Fibroblast of skin of right quadriceps (primary cell): ENCODE data around the gene ADAMTS16.

Experiments used
- DNase-seq: peaks from one replicate; pipeline ENCODE4 v3.0.0-alpha.2; 2013

ADAMTS16 gene

DNA sequence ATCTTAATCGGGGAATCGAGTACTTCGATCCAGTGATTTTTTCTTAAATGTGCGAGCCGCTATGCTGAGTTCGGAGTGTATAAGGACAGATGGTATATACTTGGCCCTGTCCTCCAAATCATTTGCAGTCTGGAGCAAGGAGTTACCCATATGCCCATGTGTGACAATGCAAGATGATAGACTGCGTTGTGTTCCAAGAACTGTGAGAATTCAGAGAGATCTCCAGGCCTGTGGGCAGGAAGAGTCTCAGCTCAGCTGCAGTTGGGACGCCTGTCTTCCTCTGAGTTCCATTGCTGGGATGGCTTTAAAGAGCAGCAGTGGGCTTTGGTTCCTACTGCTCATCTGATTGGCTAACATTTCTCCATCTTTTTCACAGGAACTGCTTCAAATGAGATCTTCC is 106.6 kb downstream of the ADAMTS16 start:
- DNase-seq, result no peak

DNA sequence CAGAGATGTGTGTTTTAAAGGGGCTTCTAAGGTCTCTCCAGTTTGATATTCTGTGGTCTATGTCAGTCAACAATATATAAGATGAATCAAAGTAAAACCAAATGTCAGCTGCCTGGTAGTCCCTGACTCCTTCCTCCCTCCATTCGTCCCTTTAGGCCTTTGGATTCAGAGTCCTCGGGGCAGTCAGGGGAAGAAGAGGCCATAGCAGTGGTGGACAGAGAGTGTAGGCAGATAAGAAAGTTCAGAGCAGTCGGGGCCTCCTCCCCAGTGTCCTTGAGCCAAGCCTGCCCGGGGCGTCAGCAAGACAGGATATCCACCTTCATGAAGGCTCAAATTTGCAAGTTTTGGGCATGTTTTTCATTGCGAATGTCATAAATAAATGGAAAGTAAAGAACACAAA is 110.6 kb downstream of the ADAMTS16 start:
- no peak for DNase-seq

DNA sequence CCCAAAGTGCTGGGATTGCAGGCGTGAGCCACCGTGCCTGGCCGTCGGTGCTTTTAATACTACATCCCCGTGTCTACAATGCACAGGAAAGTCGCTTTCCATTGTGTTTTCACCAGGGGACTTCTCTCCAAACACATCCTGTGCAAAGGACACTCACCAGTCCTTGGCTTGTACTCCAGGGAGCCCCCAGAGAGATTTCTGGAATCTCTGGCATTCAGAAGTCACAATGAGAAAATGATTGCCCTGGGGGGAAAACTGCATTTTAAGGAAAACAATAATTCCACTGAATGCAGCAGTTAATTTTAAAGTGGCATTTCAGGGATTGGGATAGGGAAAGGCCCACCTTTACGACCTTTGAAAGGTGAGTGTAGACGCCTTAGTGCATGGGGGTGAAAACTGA is 112.0 kb downstream of the ADAMTS16 start:
- DNase-seq, result no peak

DNA sequence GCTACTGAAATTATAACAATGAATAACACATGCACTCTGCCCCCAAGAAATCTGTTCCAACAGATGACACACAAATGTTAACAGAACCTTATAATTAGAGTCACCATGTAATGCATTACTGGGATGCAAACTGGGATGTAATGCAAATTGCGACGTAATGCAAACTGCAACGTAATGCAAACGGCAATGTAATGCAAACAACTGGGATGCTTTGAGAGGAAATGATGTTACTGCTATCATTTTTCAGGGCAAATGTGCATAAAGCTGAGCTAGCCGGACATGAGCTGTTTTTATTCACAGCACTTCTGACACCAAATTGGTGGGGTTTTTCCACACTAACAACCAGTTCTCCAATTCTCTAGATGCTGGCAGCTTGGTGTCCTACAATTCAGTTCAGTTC is 117.2 kb downstream of the ADAMTS16 start:
- DNase-seq, result no peak

DNA sequence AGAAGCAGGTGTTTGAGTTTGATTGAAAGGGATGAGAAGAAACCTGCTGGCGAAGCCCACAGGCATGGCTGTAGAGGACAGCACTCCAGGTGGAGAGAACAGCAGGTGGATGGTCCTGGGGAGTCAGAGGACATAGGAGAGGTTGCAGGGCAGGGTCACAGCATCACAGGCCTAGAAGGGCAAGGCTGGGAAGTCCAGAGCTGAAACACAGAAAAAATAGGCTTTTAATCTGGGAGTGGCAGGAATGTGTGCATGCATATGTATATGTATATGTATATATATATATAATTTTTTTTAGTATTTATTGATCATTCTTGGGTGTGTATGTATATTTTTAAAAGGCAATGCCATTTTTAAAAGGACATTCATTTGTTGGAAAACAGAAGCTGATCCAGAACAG is 118.4 kb downstream of the ADAMTS16 start:
- DNase-seq, result no peak

DNA sequence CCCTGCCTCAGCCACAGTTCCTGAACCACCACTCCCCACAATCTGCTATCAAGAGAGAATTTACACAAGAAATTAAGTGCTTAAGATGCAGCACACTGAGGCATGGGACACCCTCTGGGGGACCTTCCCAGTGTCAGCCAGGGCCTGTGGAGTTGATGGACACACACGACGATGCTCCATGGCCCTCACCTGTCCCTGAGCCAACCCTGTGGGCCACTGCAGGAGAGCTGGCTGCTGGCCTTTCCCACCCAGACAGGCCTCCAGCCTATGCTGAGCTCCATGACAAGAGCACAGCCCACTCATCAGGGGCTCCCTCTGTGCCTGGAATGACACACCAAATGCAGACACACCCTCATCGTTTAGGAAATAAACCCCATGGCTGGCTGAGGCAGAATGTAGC is 124.6 kb downstream of the ADAMTS16 start:
- DNase-seq, result no peak

DNA sequence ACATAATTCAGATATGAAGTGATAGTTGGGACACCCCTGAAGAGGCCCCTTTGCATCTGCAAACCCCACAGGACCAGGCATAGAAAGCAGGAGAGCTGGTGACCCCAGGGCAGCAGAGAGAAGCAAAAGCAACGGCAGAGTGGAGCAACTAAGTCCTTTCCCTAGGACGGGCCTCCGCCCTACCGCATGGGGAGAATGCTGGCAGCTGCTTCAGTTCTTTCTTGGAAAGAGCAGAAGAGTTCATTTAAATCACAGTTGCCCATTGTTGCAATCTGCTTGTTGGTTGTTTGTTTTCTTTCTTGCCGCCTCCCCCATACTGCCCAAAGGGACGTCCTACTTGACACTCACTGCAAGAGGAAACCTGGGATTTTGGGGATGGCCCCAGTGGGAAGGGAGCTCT is 126.2 kb downstream of the ADAMTS16 start:
- DNase-seq, result no peak

DNA sequence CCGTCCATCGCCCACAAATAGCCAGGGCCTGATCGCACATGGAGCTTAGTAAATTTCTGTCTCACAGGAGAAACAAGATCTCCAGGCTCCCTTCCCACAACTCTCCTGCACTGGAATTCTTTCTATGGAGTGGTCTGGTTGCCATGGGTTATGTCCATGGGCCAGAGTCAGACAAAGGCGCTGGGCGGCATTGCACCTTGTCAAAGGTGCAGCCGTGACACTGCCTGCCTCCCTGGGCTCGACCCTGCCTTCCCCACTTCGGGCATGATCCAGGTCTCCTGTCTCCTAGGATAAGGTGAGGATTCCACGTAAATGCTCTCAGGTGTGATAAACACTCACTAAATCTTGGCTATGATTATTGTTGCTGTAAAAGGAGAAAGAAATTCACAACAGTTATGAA is 130.0 kb downstream of the ADAMTS16 start:
- no peak for DNase-seq

DNA sequence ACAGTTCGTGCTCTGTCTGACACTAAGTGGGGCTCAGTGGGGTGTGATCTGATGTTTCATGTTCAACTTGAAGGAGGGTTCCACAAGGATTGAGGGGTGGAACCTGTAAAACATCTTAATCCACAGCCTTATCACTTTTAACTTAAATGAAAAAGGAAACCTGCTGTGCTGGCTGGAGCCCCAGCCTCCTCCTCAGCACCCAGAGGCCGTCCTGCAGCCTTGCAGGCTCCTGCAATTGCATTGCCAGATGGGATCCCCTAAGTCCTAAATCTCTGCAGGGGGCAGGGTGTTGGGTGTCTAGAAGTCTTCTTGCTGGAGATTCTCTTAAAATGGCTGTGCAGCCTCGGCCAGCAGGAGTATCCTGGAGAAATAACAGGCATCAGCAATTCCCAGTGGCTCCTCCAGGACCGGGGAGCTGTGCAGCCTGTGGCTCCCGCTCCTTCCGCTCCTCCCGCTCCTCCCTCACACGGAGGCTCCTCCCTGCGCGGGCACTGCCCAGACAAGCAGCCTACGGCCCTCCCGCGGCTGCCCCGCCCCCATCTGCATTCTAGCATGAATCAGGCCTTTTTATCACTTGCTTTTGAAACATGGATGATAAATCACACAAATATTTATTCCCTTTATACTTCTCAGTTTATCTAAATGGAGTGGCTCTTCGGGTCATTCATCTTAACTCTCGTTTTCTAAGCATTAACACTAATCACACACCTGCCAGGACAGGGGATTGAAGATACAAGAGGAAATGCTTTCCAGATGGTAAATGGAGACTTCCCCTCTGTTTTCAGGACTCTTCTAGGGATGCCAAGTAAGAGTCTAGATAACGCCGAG is 131.0 kb downstream of the ADAMTS16 start:
- peak; percentile 85 for DNase-seq

DNA sequence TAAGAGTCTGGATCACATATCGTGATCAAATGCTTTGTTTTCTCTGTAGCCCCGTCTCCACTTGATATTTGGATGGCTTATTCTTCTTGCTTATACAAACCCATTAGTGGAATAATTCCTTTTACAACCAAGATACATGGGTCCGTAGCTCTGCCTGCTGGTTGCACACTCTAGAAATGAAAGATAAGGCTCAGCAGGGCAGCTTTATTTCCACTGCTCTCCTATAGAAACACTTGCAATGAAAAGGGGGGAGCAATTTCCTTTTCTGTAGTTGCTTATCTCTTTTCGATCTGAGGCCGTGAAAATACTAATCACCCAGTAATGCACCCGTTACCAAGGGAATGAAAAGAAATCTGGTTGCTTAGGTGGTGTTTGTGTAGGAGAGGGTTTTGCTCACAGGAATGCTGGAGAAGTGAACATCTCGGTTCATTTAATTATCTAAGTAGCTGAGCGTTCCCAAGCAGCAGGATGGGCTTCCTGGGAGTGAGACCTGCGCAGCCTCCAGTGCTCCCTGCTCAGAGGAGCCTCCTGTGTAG is 131.7 kb downstream of the ADAMTS16 start:
- DNase-seq, result peak; percentile 58

DNA sequence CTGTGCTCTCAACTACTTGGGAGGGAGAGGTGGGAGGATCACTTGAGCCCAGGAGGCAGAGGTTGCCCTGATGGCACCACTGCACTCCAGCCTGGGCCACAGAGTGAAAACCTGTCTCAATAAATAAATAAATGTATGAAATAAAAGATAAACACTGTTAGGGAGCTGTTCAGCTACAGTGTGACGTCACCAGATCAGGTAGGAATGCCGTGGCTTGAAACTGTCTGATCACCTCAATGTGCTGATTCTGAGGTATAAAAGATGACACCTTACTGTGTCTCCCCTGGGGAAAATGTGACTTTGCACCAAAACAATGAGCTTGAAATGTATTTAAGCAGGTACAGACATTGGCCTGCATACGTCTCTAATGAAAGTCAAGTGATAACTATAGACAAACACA is 133.3 kb downstream of the ADAMTS16 start:
- no peak for DNase-seq

DNA sequence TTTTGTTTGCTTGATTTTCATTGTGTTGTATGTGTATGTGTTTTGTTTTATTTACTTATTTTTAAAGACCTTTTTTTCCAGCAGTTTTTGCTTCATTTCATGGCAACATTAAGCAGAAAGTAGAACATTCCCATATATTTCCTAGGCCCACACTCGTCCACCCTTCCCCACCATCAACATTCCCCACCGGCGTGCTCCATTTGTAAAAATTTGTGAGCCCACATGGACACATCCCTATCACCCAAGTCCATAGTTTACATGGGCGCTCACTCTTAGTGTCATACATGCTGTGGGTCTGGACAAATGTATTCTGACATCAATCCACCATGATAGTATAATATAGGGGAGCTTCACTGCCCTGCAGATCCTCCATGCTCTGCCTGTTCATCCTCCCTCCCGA is 133.8 kb downstream of the ADAMTS16 start:
- no peak for DNase-seq

DNA sequence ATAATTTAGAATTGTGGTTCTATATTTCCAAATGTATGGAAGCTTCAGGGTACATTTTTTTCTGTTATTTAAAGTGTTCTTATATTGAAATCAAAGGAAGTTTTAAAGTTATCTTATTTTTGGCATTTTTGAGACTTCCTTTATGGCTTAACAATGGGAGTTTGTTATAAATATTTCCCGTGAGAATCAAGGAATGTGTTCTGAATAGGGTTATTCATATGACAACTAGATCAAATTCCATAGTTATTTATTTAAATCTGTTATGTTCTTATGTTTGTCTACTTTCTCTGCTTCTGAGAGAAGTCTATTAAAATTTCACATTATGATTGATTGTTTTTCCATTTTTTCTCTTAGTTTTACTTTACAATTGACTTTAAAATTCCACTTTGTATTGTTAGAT is 135.1 kb downstream of the ADAMTS16 start:
- DNase-seq, result no peak

DNA sequence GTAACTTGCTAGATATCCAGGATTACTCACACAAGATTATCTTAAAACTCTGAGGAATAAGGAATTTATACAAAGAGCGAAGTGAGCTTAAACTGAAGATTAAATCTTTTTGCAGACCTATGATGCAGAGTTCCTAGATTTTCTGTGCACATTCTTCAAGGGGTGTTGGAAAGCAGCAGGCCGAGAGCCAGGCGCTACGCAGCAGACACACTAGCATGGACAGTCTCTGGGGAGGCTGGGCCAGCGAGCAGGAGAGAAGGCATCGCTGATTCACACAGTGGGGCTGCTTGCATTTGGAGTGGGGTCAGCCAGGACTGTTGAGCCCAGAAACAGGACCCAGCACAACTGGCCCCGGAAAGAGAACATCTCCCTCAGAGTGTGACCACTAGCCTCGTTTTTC is 136.3 kb downstream of the ADAMTS16 start:
- no peak for DNase-seq

DNA sequence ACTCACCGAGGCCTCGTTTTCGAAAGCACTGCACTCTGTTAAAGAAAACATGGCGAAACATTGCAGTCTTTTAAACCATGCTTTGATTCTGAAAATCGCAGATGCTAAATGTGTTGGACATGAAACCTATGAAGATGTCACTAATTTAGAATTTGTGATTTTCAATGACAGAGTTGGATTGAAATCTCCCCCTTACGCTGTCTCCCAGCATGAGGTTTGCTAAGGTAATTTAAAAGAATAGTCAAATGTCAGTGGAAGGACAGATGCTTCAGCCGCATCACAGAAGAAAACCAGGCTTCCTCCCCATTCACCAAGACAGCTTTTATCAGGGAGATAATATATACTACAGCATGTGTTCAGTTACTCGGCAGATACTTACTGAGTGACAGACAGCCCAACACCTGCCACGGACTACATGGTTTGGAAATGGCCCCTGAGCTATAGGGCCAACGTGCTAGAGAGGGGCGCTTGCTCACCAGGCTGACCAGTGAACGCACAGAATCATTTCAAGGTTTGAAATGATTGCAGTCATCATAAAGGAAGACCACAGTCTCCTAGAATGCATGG is 136.9 kb downstream of the ADAMTS16 start:
- no peak for DNase-seq

DNA sequence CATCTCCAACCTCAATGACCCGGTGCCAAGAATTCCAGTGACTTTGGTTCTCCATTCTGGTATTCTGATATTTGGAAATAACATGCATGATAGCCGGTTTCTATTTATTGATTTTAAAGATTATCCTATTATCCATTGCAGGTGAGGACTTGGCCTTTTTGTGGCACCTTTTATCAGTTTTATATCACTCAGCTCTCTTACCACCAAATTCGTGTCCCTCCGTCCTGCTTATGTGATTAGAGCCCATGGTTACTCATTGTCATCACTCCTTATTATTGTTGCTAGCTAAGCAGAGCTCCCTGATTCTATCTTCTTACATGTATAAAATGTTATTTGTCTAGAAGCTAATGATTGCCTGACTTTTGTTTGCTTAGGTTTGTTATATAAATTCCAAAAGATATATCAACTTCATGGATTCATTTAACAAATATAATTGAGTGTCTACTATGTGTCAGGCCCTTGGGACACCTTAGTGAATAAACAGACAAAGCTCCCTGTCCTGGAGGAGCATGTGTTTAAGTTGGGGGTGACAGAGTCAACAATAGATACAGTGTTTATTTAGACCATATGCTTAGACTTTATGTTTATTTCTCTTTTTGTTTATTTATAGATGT is 138.2 kb downstream of the ADAMTS16 start:
- no peak for DNase-seq

DNA sequence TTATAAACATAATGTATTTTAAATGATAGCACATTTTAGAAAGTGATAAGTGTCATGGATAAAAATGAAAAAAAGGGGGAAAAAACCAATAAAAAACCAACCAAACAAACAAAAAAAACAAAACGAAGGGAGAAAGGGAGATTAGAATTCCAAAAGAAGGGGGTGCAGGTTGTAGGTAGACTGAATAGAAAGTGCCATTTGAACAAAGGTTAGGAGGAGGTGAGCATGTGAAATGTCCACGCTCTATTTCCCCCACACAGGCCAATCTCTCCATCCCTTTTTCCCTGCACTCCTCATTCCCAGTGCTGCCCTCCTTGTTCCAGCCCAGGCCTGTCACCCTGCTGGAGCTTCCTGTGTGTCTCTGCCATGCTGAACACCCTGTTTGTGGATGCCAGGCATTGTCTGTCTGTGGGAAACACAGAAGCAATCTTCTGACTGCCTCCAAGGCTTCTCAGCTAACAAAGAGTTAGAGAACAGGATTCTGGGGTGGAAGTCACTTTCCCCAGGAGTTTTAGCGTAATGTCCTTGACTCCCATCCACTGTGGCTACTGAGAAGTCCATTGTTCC is 138.8 kb downstream of the ADAMTS16 start:
- no peak for DNase-seq

DNA sequence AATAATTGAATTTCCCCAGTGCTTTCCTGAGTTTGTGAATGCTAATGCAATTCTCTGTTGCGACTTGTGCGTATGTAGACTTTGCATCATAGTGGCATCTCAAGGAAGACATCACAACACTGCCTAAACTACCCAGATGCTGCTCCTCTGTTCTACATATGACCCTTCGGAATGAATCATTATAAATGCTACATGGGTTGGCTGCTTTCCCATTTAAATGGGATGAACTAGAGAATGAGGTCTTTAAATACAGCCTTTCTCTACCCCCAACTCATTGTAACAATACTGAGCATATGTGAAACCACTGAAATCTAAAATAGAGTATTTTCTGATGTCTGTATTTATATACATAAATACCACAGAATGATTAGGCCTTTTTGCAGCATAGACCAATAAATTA is 145.8 kb downstream of the ADAMTS16 start:
- DNase-seq, result peak; percentile 59

DNA sequence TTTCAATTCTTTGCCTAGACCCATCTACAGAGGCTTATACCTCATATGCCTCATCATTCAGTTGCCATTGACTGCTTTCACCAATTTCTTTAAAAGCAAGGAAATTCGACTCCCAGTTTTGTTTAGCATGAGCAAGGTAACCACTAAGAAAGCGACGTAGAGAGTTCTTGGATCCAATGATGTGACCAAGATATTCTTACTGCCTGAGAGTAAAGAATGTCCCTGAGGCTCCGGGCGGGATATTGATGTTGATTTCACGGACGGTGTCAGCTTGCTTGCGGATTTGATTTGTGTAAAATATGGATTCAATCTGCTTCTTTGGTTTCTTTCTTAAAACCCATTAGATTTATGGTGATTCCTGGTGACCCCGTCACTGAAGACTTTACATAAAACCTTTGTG is 147.3 kb downstream of the ADAMTS16 start:
- no peak for DNase-seq

DNA sequence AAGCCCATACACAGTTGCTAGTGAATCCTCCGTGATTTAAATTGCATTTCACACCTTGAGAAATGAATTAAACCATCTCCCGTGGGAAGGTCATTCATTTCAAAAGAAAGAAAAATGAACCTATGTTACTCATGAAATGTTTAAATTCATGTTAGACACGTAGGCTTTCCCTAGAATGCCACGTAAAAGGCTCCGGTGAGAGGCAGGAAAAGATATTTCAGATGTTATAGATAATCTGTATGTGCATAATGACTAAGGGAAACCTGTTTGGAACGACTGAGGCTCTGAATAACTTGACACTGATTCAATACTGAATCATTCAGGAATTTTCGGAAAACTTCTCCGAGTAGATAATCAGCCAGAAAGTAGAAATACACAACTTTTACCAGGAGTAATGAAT is 148.1 kb downstream of the ADAMTS16 start:
- peak; percentile 70 for DNase-seq

DNA sequence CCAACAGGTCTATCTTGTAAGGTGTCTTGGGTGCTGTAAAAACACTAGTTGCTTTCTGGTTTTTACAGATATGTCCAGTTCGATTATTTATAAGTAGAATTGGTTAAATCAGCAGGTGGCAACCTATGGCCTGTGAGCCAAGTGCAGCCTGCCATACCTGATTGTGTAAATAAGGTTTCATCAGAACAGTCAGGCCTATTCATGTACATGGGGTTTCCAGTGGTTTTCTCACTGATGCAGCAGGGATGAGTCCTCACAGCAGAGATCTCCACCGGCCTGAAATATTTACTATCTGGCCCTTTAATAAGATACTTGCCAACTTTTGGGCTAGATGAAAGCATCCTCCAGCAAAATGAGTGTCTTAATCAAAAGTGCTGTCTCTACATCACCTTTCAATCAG is 149.4 kb downstream of the ADAMTS16 start:
- no peak for DNase-seq

DNA sequence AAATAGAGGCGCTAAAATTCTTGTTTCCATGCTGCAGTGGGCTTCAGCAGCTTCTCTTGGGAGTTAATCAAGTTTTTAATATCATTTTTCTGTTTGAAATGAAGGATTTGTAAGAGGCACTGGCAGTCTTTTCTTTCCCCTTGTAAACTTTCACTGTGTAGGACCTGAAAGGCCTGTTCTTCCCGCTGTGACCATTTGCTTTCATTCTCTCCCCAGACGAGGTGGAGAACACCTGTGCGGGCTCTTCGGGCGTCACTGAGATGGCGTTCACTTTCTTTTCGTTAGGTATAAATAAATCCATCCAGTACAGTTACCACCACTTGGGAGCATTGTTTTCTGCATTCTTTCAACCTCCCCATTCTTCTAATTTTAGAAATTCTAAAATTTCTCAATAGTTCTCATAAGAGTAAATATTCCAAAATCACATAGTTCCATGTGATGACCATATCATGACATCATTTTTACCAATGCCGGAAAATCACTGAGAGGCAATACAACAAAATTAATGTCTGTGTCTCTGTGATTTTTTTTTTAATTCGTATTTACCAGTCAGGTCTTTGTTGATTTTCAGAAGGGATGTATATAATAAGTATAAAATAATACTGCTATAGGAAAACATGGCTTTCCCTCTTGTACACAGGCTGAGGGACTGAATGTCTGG is 150.7 kb downstream of the ADAMTS16 start:
- no peak for DNase-seq

DNA sequence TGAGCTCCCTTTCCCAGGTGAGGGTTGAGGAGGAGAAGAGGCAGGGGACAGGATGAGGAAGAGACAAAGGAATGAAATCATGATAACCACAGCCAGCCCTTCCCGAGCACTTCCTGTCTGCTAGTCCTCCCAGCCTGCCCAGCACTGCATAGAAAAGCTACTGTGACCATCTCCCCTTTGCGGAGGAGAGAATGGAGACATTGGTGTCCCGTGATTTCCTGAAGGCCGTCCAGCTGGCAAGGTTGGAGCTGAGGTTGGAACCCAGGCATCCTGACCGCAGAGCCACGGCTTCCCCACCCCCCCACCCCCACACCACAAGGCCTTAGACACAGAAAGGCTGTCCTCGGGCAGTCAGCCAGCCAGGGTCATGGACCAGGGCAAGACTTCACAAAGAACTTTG is 151.2 kb downstream of the ADAMTS16 start:
- DNase-seq, result peak; percentile 18
